GM12878 (cell line): ENCODE data around the gene KDM4F. TPM values are rescaled to one million over a fixed set of nuclear protein-coding genes. Genes with fewer than 3 reads are reported as not detected.

Source experiments
- ATF7 ChIP-seq: fragments of 450-650 bp; IDR thresholded peaks from 2 replicates; pipeline ENCODE4 v1.6.1; 2016; ENCODE audit warnings: low read depth, mild to moderate bottlenecking
- BCL11A ChIP-seq: IDR thresholded peaks from 2 replicates; pipeline ENCODE4 v1.6.1; 2011; ENCODE audit warnings: low read depth, low read length
- BCLAF1 ChIP-seq: fragments of 450-650 bp; IDR thresholded peaks from 2 replicates; pipeline ENCODE4 v1.6.1; 2017; ENCODE audit warnings: antibody characterized with exemption, mild to moderate bottlenecking, moderate library complexity
- CEBPZ ChIP-seq: fragments of 150-350 bp; IDR thresholded peaks from 2 replicates; pipeline ENCODE4 v1.6.1; 2016; ENCODE audit warnings: low read depth, low read length
- CHD2 ChIP-seq: IDR thresholded peaks from 2 replicates; pipeline ENCODE4 v1.6.1; 2011; ENCODE audit warnings: low read depth, low read length, improper control_type of control experiment, borderline replicate concordance
- CTCF ChIP-seq, 3 experiments: IDR thresholded peaks in 2 of 3; conservative IDR thresholded peaks in 1 of 3; 2 replicates each; pipeline ENCODE4 v1.5.1; 2011; ENCODE audit warnings: low read depth in 3 of 3, low read length in 3 of 3, mild to moderate bottlenecking in 3 of 3, control low read depth in 2 of 3, moderate library complexity in 2 of 3, inconsistent platforms in 1 of 3, mixed read lengths in 1 of 3; ENCODE audit not compliant: control insufficient read depth in 2 of 3, insufficient read depth in 1 of 3; ENCODE audit errors: extremely low read depth in 1 of 3
- EZH2 ChIP-seq: IDR thresholded peaks from 2 replicates; pipeline ENCODE4 v1.6.1; 2012; ENCODE audit warnings: low read depth, mild to moderate bottlenecking, control low read depth, inconsistent platforms, low read length, borderline replicate concordance; ENCODE audit not compliant: control insufficient read depth
- HCFC1 ChIP-seq: fragments of 150-350 bp; IDR thresholded peaks from 2 replicates; pipeline ENCODE4 v1.6.1; 2014; ENCODE audit warnings: low read length
- HSF1 ChIP-seq: fragments of 150-350 bp; IDR thresholded peaks from 2 replicates; pipeline ENCODE4 v1.6.1; 2014; ENCODE audit warnings: mild to moderate bottlenecking, low read depth, low read length
- IRF3 ChIP-seq: fragments of 450-650 bp; IDR thresholded peaks from 2 replicates; pipeline ENCODE4 v1.6.1; 2014; ENCODE audit warnings: mild to moderate bottlenecking
- JUND ChIP-seq: IDR thresholded peaks from 2 replicates; pipeline ENCODE4 v1.6.1; 2012; ENCODE audit warnings: low read depth, mild to moderate bottlenecking, low read length, improper control_type of control experiment, moderate library complexity
- KDM1A ChIP-seq: fragments of 200-600 bp; sonication (generic); IDR thresholded peaks from 2 replicates; pipeline ENCODE4 v1.6.1; 2016; ENCODE audit warnings: borderline replicate concordance
- MTA2 ChIP-seq: fragments of 450-650 bp; IDR thresholded peaks from 2 replicates; pipeline ENCODE4 v1.6.1; 2016; ENCODE audit warnings: low read depth, mild to moderate bottlenecking, moderate library complexity
- MYB ChIP-seq: fragments of 150-350 bp; IDR thresholded peaks from 2 replicates; pipeline ENCODE4 v1.6.1; 2014; ENCODE audit warnings: mild to moderate bottlenecking, low read depth, low read length, borderline replicate concordance
- MYC ChIP-seq: IDR thresholded peaks from 2 replicates; pipeline ENCODE4 v1.6.1; 2011; ENCODE audit warnings: mild to moderate bottlenecking, low read length, moderate library complexity, inconsistent platforms; ENCODE audit not compliant: insufficient read depth, insufficient replicate concordance, insufficient read length, severe bottlenecking
- NFYA ChIP-seq: IDR thresholded peaks from 2 replicates; pipeline ENCODE4 v1.6.1; 2011; ENCODE audit warnings: low read depth, mild to moderate bottlenecking, low read length, improper control_type of control experiment, borderline replicate concordance
- NR2C2 ChIP-seq: IDR thresholded peaks from 2 replicates; pipeline ENCODE4 v1.6.1; 2011; ENCODE audit warnings: borderline replicate concordance, low read depth; ENCODE audit not compliant: control insufficient read depth, insufficient read length
- PML ChIP-seq: IDR thresholded peaks from 2 replicates; pipeline ENCODE4 v1.6.1; 2012; ENCODE audit warnings: low read length, inconsistent platforms
- SP1 ChIP-seq: IDR thresholded peaks from one replicate; pipeline ENCODE4 v1.6.1; 2011; ENCODE audit warnings: low read depth, low read length
- TCF12 ChIP-seq: IDR thresholded peaks from 2 replicates; pipeline ENCODE4 v1.6.1; 2011; ENCODE audit warnings: low read depth, mild to moderate bottlenecking, low read length
- ZNF217 ChIP-seq: fragments of 450-650 bp; IDR thresholded peaks from 2 replicates; pipeline ENCODE4 v1.6.1; 2017; ENCODE audit warnings: antibody characterized with exemption, mild to moderate bottlenecking
- polyA plus RNA-seq, 11 experiments: library from polyadenylated mRNA; depleted of rRNA in 4 of 11; unstranded in 6 of 11; stranded (reverse) in 5 of 11; fragments of >200 nt; fragmentation: Nextera tagmentation in 4 of 11; fragmentation: Illumina TruSeq in 1 of 11; extraction: Ambion mirVana in 4 of 11; extraction: Trizol in 1 of 11; gene quantifications; 1 replicate in 1 of 11; 2 replicates in 10 of 11; pipeline versions ENCODE4 v1.2.1 to v1.2.3, GENCODE V29; 2011 to 2016; ENCODE audit warnings: inconsistent platforms in 2 of 11, missing spikeins in 2 of 11, low read depth in 1 of 11
- total RNA-seq, 4 experiments: library from RNA; depleted of rRNA in 3 of 4; stranded (reverse); fragments of >200 nt in 3 of 4; fragmentation: Illumina TruSeq in 1 of 4; extraction: Trizol in 1 of 4; gene quantifications; 2 replicates each; pipeline versions ENCODE4 v1.2.1 to v1.2.3, GENCODE V29; 2013 to 2021

Gene KDM4F
- total and polyA plus RNA-seq, 10 of the 15 experiments (the other 5 are each of a cell fraction or from before 2014, with no cell fraction given) = not detected

GRCh38 chr11:95084509-95084908, 35.3 kb downstream of the KDM4F start (continued):
- TF ChIP-seq NFYA = no peak
- TF ChIP-seq MYC = no peak
- TF ChIP-seq MYB = no peak
- peak; percentile 47 for TF ChIP-seq ATF7
- no peak for TF ChIP-seq CEBPZ
- 0 out of 2 replicates have a peak, but pooled peaks have one; percentile 16 for TF ChIP-seq MTA2
- no peak for TF ChIP-seq CTCF (IDR thresholded peaks at IDR 0.05 in 2 of 3, conservative IDR thresholded peaks at IDR 0.05 in 1 of 3; ENCODE audit: control insufficient read depth in 2 of 3, extremely low read depth in 1 of 3, insufficient read depth in 1 of 3, low read depth in 3 of 3, low read length in 3 of 3)
- TF ChIP-seq CHD2 = no peak
- TF ChIP-seq HCFC1 = no peak
- TF ChIP-seq EZH2 = no peak
- no peak for TF ChIP-seq ZNF217
- no peak for TF ChIP-seq JUND
- TF ChIP-seq PML = no peak
- TF ChIP-seq SP1 = no peak
- no peak for TF ChIP-seq TCF12
- no peak for TF ChIP-seq HSF1
- no peak for TF ChIP-seq NR2C2
- no peak for TF ChIP-seq IRF3
- TF ChIP-seq BCL11A = no peak
- no peak for TF ChIP-seq BCLAF1
- TF ChIP-seq KDM1A = no peak
